Neutrophil (primary cell): ENCODE results near the gene TNPO3.

Experiments used
- H3K27ac ChIP-seq: fragments of 200-600 bp; sonication (generic); 2 replicates; pipeline ENCODE4 v1.5.1; 2016; ENCODE audit warnings: mild to moderate bottlenecking, moderate library complexity
- H3K27me3 ChIP-seq: fragments of 200-600 bp; sonication (generic); 2 replicates; pipeline ENCODE4 v1.6.0; 2016; ENCODE audit warnings: mild to moderate bottlenecking
- H3K36me3 ChIP-seq: fragments of 200-600 bp; sonication (generic); 2 replicates; pipeline ENCODE4 v1.5.1; 2017
- H3K4me1 ChIP-seq, 2 experiments: fragments of 200-600 bp in 1 of 2; sonication (generic) in 1 of 2; 1 replicate in 1 of 2; 2 replicates in 1 of 2; pipeline versions ENCODE4 v1.5.1 to v1.6.1; 2013 to 2016; ENCODE audit warnings: low read depth in 1 of 2, low read length in 1 of 2, mild to moderate bottlenecking in 1 of 2, moderate library complexity in 1 of 2; ENCODE audit not compliant: control insufficient read depth in 1 of 2, insufficient read depth in 1 of 2
- H3K4me3 ChIP-seq, 2 experiments: fragments of 200-600 bp in 1 of 2; sonication (generic) in 1 of 2; 1 replicate in 1 of 2; 2 replicates in 1 of 2; pipeline ENCODE4 v1.5.1; 2013 to 2016; ENCODE audit warnings: low read depth in 1 of 2, low read length in 1 of 2, mild to moderate bottlenecking in 1 of 2, moderate library complexity in 1 of 2
- H3K9me3 ChIP-seq: fragments of 200-600 bp; sonication (generic); 2 replicates; pipeline ENCODE4 v1.5.1; 2016
- TF ChIP-seq, protein P1 (sequence below): fragments of 200-600 bp; sonication (generic); IDR thresholded peaks from 2 replicates; pipeline ENCODE4 v1.5.1; 2016; ENCODE audit warnings: antibody characterized with exemption

Gene TNPO3

DNA sequence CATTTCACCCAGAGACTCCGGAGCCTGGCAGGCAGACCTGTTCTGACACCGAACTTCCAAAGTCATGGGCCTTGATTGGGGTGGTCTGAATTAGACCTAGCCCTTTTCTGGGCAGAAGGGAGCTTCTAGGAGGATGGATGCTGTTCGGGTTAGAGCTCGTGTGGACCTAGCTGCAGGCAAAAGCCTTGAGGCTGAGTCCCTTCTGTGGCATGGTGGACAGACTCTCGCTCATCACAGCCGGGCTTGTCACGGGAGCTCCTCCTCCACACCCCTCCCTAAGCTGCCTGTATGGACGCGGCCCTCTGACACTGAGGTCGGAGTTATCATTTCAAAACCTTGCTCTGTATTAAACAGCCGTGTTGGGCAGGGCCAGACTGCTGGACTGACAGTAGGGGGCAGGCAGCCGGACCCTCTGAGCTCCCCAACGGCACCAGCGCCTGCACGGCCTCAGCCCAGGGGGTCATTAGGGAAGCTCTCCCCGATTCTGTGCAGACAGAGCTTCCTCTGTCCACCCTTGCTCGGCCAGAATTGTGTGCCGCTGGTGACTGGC is 115.0 kb downstream of the TNPO3 start:
- no peaks in the 10 kb centered on the region for H3K9me3 ChIP-seq
- peaks cover 38 to 40% of the 10 kb centered on the region in 2 experiments for H3K4me1 ChIP-seq
- H3K27ac ChIP-seq, result peak overlapping the region; percentile 82
- TF ChIP-seq, protein P1, sequence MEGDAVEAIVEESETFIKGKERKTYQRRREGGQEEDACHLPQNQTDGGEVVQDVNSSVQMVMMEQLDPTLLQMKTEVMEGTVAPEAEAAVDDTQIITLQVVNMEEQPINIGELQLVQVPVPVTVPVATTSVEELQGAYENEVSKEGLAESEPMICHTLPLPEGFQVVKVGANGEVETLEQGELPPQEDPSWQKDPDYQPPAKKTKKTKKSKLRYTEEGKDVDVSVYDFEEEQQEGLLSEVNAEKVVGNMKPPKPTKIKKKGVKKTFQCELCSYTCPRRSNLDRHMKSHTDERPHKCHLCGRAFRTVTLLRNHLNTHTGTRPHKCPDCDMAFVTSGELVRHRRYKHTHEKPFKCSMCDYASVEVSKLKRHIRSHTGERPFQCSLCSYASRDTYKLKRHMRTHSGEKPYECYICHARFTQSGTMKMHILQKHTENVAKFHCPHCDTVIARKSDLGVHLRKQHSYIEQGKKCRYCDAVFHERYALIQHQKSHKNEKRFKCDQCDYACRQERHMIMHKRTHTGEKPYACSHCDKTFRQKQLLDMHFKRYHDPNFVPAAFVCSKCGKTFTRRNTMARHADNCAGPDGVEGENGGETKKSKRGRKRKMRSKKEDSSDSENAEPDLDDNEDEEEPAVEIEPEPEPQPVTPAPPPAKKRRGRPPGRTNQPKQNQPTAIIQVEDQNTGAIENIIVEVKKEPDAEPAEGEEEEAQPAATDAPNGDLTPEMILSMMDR, result no peak
- peaks cover under 1% of the 10 kb centered on the region for H3K36me3 ChIP-seq
- no peaks in the 10 kb centered on the region for H3K27me3 ChIP-seq
- peak overlapping the region; percentile 85 to 90 for H3K4me3 ChIP-seq

DNA sequence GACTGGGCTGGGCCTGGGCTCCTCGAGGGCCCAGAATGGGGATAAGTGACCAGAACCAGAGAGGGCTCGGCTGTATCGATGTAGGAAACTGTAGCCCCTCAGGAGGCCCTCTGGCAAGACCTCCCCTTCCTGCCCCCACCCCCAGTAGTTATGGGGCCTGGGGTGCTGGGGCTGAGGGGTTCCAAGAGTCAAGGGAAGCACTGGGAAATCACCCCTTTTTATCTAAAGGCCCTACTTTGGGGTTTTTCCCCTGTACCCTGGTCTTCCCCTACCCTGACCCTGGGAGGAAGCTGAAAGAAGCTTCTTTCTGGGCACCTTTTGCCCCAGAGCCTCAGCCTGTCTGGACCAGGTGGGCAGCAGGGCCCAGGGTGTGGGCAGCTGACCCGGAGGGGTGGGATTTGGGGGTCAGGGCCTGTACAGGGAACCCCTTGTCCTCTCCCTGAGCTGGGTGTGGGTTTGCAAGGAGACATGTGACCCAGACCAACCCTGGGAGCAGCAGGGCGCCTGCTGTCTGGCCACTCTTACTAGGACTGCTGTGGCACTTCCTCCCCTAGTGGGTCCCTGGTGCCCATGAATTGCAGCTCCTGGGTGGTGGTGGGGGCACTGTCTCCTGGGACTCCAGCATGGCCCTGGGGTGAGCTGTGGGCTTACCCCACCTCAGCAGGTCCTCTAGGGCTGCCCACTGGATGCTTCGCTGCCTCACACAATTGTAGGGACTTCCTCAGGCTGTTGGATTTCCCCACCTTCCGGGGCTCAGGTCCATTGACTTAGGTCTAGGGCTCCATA is 115.6 kb downstream of the TNPO3 start:
- TF ChIP-seq, protein P1, result no peak
- peak overlapping the region; percentile 85 to 90 for H3K4me3 ChIP-seq
- H3K27me3 ChIP-seq, result no peaks in the 10 kb centered on the region
- peak overlapping the region; percentile 82 for H3K27ac ChIP-seq
- H3K9me3 ChIP-seq, result no peaks in the 10 kb centered on the region
- peaks cover 38 to 40% of the 10 kb centered on the region in 2 experiments for H3K4me1 ChIP-seq
- H3K36me3 ChIP-seq, result no peaks in the 10 kb centered on the region

GRCh38 chr7:128938544-128939074 is 116.3 kb downstream of the TNPO3 start:
- Histone ChIP-seq H3K27me3 (no peaks in the 10 kb centered on the region), H3K4me3 (peak overlapping the region; percentile 85 to 90), H3K4me1 (peaks cover 38 to 40% of the 10 kb centered on the region in 2 experiments), H3K36me3 (no peaks in the 10 kb centered on the region), H3K27ac (peak overlapping the region; percentile 82), H3K9me3 (no peaks in the 10 kb centered on the region)
- TF ChIP-seq, protein P1, result no peak

DNA sequence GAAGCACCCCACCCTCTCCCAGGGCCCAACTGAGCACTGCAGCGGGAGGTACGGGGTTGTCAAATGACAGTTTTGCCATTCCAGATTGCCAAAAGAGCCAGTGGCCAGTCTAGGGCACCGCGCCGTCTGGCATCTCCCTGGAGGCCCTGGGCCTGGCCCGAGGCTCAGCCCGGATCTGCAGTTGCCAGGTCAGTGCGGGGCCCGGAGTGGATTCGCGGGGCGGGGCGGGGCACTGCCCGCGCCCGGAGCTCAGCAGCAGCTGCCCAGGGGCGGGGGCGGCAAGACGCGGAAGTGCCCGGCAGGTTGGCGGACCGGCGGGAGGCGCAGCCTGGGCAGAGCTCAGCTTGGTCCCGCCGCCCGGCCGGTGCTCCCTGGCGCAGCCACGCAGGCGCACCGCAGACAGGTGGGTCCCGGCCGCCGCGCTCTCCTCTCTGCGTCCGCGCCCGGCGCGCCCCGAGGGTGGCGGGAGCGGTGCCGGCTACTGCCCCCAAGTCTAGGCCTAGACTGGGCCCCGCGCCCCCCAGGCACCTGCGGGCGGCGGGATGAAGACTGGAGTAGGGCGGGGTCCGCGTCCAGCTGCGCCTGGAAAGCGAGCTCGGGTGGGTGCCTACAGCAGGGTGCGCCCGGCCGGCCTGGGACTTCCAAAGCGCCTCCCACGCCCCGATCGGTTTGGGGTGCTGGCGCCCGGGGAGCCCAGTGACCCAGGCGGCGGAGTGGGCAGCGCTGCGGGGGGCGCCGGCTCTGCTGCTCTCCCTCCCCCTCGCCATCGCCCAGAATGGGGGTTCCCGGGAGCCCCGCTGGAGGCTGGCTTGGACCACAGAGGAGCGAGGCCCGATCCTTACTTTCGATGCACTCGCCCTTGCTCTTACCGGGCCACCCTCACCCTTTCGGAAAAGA is 117.0 kb downstream of the TNPO3 start, which contains the start of gene IRF5:
Gene IRF5 (plus strand): TSS at position 281 of the 897 bp plus-strand sequence. CDS start 4,155 bp downstream, outside the sequence.
- TF ChIP-seq, protein P1, result no peak
- H3K4me1 ChIP-seq, result peaks cover 44 to 46% of the 10 kb centered on the region in 2 experiments
- H3K27ac ChIP-seq, result peak within 1 kb of the TSS; percentile 82
- H3K4me3 ChIP-seq, result peak within 1 kb of the TSS; percentile 85 to 90
- no peaks in the 10 kb centered on the region for H3K9me3 ChIP-seq
- H3K27me3 ChIP-seq, result no peaks in the 10 kb centered on the region
- H3K36me3 ChIP-seq, result no peaks in the 10 kb centered on the region

GRCh38 chr7:128937271-128937646 is 117.7 kb downstream of the TNPO3 start:
- Histone ChIP-seq H3K27ac (peak overlapping the region; percentile 82), H3K4me1 (peaks cover 45 to 48% of the 10 kb centered on the region in 2 experiments), H3K27me3 (no peaks in the 10 kb centered on the region), H3K4me3 (peak overlapping the region; percentile 85 to 90), H3K36me3 (no peaks in the 10 kb centered on the region), H3K9me3 (no peaks in the 10 kb centered on the region)
- TF ChIP-seq, protein P1, result no peak
